GM12874 (cell line): ENCODE measurements around the gene TPCN2.

Experiments
- TF ChIP-seq, protein P1 (sequence below): IDR thresholded peaks from 2 replicates; pipeline ENCODE4 v1.5.1; 2011; ENCODE audit warnings: low read depth, mild to moderate bottlenecking, control low read depth, low read length, moderate library complexity; ENCODE audit not compliant: insufficient read depth

TPCN2 gene

DNA sequence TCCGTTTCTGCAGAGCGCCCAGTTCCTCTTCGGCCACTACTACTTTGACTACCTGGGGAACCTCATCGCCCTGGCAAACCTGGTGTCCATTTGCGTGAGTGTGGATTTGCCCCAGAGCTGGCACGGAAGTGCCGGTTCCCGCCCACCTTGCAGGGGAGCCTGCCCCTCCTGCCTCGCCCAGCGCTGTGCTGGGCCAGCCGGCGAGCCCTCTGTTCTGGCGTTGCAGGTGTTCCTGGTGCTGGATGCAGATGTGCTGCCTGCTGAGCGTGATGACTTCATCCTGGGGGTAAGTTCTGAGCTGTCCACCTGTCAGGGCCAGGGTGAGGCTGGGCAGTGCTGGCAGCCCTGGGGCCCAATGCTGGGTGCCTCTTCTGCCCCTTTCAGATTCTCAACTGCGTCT lies 29.8 kb downstream of the TPCN2 start:
- TF ChIP-seq, protein P1, sequence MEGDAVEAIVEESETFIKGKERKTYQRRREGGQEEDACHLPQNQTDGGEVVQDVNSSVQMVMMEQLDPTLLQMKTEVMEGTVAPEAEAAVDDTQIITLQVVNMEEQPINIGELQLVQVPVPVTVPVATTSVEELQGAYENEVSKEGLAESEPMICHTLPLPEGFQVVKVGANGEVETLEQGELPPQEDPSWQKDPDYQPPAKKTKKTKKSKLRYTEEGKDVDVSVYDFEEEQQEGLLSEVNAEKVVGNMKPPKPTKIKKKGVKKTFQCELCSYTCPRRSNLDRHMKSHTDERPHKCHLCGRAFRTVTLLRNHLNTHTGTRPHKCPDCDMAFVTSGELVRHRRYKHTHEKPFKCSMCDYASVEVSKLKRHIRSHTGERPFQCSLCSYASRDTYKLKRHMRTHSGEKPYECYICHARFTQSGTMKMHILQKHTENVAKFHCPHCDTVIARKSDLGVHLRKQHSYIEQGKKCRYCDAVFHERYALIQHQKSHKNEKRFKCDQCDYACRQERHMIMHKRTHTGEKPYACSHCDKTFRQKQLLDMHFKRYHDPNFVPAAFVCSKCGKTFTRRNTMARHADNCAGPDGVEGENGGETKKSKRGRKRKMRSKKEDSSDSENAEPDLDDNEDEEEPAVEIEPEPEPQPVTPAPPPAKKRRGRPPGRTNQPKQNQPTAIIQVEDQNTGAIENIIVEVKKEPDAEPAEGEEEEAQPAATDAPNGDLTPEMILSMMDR: no peak

DNA sequence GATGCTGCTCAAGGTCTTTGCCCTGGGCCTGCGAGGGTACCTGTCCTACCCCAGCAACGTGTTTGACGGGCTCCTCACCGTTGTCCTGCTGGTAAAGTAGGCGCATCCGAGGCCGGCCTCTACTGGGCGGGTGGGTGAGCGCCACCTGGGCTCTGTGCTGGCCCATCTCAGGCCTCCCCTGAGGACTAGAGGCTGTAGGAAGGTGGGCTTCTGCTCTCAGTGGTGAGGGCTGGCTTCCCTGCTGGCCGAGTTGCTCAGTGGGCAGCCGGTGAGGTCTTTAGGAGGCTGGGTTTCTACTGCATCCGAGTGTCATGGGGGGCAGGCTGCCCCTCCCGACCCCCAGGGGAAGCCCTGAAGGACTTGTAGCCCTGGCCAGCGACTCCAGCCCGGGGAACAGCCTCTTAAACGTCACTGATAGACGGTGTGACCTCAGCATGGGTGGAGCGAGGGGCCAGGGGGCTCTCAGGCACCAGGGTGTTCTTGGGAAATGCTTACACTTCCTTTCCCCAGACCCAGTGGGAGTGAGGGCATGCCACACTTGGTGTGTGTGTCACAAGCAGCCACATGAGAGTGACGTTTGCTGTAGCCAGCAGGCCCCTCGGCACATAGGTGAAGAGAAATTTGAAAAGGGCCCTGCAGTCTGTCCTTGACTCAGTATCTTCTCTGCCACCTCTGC lies 30.3 kb downstream of the TPCN2 start:
- TF ChIP-seq, protein P1: no peak

DNA sequence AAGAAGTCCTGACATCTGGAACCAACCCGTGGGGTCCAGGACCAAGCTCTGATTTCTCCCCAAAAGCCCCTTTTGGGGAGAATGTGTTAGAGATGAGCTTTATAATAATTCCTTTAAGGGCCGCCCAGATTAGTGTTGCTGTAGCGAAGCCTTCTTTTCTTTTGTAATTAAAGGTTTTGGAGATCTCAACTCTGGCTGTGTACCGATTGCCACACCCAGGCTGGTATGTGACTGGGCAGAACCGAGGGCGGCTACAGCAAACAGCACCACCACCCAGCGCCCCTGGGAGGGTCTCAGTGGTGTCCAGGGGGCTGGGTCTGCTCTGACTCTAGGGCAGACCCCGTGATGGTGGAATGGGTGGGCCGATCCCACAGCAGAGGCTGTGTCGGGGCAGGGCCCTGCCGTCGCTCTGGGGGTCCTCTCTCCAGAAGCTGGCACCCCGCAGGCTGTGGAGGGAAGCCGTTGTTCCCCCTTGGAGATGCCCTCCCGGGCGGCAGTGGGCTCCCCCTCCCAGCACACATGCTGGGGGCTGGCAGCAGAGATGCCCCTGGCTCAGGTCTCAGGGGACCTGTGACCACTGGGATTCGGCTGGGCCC lies 31.0 kb downstream of the TPCN2 start:
- TF ChIP-seq, protein P1: no peak

DNA sequence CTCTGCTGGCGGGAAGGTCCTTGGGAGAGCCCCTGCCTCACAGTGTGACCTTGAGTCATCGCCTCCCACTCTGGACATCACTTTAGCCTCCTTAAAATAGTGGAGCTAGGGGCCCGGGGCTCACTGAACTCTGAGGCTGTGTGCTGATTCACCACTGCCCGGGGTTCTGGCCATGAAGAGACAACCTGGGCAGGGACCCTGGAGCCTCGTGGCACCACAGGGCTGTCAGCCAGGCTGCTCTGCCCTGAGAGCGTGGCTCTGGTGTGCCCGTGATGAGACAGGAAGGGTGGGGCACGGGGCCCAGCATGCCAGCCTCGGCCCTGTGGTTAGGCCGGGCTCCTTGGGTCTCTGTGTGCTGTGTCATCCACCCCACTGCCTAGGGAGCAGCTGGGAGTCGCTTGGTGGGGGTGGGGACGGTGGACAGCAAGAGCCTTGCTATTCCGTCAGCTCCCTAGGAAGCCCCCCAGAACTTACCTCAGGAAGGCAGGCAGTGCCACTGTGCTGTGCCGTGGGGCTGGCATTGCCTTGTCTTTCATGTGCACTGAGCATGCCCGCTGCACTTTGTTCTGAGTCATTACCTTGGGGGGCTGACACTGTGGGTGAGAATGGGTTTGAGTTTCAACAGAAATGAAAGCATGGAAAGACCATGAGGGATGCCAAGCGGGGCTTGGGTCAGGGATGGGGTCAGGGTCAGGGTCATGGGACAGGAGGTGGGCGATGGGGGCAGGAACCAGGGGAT lies 31.7 kb downstream of the TPCN2 start:
- TF ChIP-seq, protein P1: no peak

DNA sequence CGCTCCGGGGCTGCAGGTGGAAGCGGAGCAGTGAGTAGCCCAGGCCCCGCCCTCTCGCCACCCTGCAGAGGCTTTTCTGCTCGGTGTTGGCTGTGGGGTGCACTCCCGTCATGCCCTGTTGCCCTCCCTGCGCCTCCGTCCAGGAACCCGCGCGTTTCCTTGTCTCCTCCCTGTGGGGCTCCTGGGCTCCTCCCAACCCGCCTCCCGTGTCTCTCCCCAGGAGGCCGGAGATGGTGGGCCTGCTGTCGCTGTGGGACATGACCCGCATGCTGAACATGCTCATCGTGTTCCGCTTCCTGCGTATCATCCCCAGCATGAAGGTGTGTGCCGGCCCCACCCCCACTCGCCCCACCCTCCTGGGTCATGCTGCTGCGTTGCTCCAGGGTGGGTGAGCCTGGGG lies 32.4 kb downstream of the TPCN2 start:
- TF ChIP-seq, protein P1: no peak

DNA sequence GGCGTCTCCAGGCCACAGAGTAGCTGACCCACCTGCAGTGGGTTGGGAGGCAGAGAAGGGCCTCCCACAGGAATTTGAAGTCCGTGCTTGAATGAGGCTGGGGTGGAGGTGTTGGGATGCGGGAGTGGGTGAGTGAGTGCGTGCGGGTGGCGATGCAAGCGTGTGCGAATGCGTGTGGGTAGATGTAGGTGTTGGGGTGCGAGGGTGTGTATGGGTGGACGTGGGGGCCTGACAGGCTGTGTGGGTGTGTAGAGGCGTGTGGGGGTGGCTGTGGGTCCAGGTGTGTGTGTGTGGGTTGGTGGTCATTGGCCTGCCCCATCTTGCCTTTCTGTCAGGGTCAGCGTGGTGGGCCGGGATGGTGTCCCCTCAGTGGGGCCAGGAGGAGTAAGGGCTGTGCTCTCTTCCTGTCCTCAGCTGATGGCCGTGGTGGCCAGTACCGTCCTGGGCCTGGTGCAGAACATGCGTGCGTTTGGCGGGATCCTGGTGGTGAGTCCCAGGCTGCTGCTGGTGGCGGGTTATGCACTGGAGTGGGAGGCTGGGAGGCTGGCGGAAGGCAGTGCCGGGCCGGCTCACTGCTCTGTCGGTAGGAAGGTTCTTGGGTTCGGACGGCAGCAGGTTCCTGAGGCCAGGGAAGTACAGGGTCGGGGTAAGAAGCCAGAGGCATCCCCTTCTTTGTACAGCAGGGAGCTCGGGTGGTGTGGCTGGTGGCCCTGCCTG lies 35.0 kb downstream of the TPCN2 start:
- TF ChIP-seq, protein P1: no peak

DNA sequence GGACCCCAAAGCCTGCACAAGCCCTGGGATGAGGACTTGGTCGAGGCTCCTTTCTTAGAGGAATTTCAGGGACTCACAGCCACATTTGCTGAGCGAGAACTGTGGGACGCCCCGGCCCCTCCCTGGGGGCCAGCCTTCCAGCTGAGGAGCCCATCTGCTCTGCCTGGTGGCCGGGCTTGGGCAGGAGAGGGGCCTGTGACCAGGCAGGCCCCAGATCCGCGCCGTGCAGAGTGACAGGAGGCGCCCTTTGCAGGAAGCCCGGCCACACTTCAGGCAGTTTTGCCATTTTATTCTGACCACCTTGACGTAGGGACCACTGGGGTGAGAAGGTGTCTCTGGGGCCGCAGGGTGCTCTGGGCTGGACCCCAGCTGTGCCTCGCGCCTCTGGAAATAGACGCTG lies 35.6 kb downstream of the TPCN2 start:
- TF ChIP-seq, protein P1: no peak
